Stimulated activated CD4-positive, alpha-beta T cell treated with anti-CD3 and anti-CD28 coated beads, TNF-alpha, amount 100 ng/mL, for 24 hours (primary cell): Measurements from ENCODE around the gene KDM4C.
"Not testable (repeated sequence)": the region's sequence is repeated elsewhere in the genome, so short reads cannot be mapped to it uniquely, and the experiment has no call there.

Experiments
- DNase-seq, 3 experiments: peaks; one replicate each; pipeline ENCODE4 v3.0.0-alpha.2; 2020; ENCODE audit warnings: low read depth in 3 of 3

KDM4C gene

GRCh38 chr9:6931913-6932312 lies 174.1 kb downstream of the KDM4C start:
- peak; percentile 3 to 22 (median 18) for DNase-seq

GRCh38 chr9:6936103-6936502 lies 178.3 kb downstream of the KDM4C start:
- DNase-seq = no peak

GRCh38 chr9:6937209-6937608 lies 179.4 kb downstream of the KDM4C start:
- DNase-seq = no peak

GRCh38 chr9:6938447-6938846 lies 180.7 kb downstream of the KDM4C start:
- no peak for DNase-seq

GRCh38 chr9:6938873-6939272 lies 181.1 kb downstream of the KDM4C start:
- no peak for DNase-seq

GRCh38 chr9:6941501-6941900 lies 183.7 kb downstream of the KDM4C start:
- DNase-seq = no peak

GRCh38 chr9:6942406-6942805 lies 184.6 kb downstream of the KDM4C start:
- DNase-seq = no peak

GRCh38 chr9:6943293-6943692 lies 185.5 kb downstream of the KDM4C start:
- no peak for DNase-seq

GRCh38 chr9:6944093-6944551 lies 186.3 kb downstream of the KDM4C start:
- DNase-seq = no peak

- DNase-seq = no peak
Measured at GRCh38 chr9:6944896-6945295, 187.1 kb downstream of the KDM4C start.

GRCh38 chr9:6945816-6946215 lies 188.0 kb downstream of the KDM4C start:
- no peak for DNase-seq

GRCh38 chr9:6946583-6947166 lies 188.9 kb downstream of the KDM4C start:
- no peak for DNase-seq

GRCh38 chr9:6948921-6949320 lies 191.1 kb downstream of the KDM4C start:
- not testable (repeated sequence) for DNase-seq

- no peak for DNase-seq
Measured at GRCh38 chr9:6955251-6955921, 197.6 kb downstream of the KDM4C start.

GRCh38 chr9:6956879-6957278 lies 199.1 kb downstream of the KDM4C start:
- DNase-seq = no peak

- DNase-seq = no peak
Measured at GRCh38 chr9:6959270-6960000, 201.7 kb downstream of the KDM4C start.

- DNase-seq = no peak
Measured at GRCh38 chr9:6960777-6961176, 203.0 kb downstream of the KDM4C start.

GRCh38 chr9:6961845-6962522 lies 204.2 kb downstream of the KDM4C start:
- no peak for DNase-seq

- DNase-seq = no peak
Measured at GRCh38 chr9:6965566-6965965, 207.8 kb downstream of the KDM4C start.

GRCh38 chr9:6968271-6968670 lies 210.5 kb downstream of the KDM4C start:
- DNase-seq = no peak

- no peak for DNase-seq
Measured at GRCh38 chr9:6969805-6970204, 212.0 kb downstream of the KDM4C start.

GRCh38 chr9:6973089-6973488 lies 215.3 kb downstream of the KDM4C start:
- no peak for DNase-seq
